ENCODE measurements around the gene NFASC.

The NFASC gene

GRCh38 chr1:204830747-204831146, 39.9 kb upstream of the NFASC start:
- no peaks in the 10 kb centered on the region for H3K36me3 ChIP-seq (replicated peaks; ENCODE audit: insufficient read depth, low read length)
- no peak for TF ChIP-seq CTCF (IDR thresholded peaks at IDR 0.05; ENCODE audit: low read length)
- no peak for TF ChIP-seq EZH2phosphoT487 (IDR thresholded peaks at IDR 0.05; ENCODE audit: low read length)
- TF ChIP-seq EZH2 (optimal IDR thresholded peaks at IDR 0.05; ENCODE audit: low read depth, low read length) = no peak
- 0 out of 2 replicates have a peak, but pooled peaks cover 3% of the 10 kb centered on the region for H3K27me3 ChIP-seq (replicated peaks; ENCODE audit: insufficient read depth, low read length)
- no peaks in the 10 kb centered on the region for H3K9me3 ChIP-seq (replicated peaks; ENCODE audit: insufficient read depth, low read length)
- H3K4me3 ChIP-seq (ENCODE audit: low read length) = no peak overlapping the region
- no peaks in the 10 kb centered on the region for H4K20me1 ChIP-seq (ENCODE audit: insufficient read depth, low read length)
- H2AFZ ChIP-seq (ENCODE audit: low read length) = no peak overlapping the region
- no peaks in the 10 kb centered on the region for H3K4me1 ChIP-seq (ENCODE audit: low read length)
- DNase-seq = no peak
- H3K4me2 ChIP-seq (ENCODE audit: low read depth, low read length) = no peak overlapping the region
- no peaks in the 10 kb centered on the region for H3F3A ChIP-seq (ENCODE audit: insufficient read depth, low read length)
- H3K9me2 ChIP-seq (replicated peaks; ENCODE audit: insufficient read depth, low read length) = no peaks in the 10 kb centered on the region
- H3K27ac ChIP-seq (ENCODE audit: low read length) = no peak overlapping the region
- H3K79me2 ChIP-seq (ENCODE audit: low read length) = no peaks in the 10 kb centered on the region
- H3K9ac ChIP-seq (ENCODE audit: low read length) = no peak overlapping the region

- Histone ChIP-seq H3K79me2 (ENCODE audit: low read length) (no peaks in the 10 kb centered on the region), H3K27me3 (replicated peaks; ENCODE audit: insufficient read depth, low read length) (0 out of 2 replicates have a peak, but pooled peaks cover 3% of the 10 kb centered on the region), H3F3A (ENCODE audit: insufficient read depth, low read length) (no peaks in the 10 kb centered on the region), H3K9me2 (replicated peaks; ENCODE audit: insufficient read depth, low read length) (no peaks in the 10 kb centered on the region), H2AFZ (ENCODE audit: low read length) (no peak overlapping the region), H3K9ac (ENCODE audit: low read length) (no peak overlapping the region), H3K4me1 (ENCODE audit: low read length) (no peaks in the 10 kb centered on the region), H3K27ac (ENCODE audit: low read length) (no peak overlapping the region), H3K4me3 (ENCODE audit: low read length) (no peak overlapping the region), H3K36me3 (replicated peaks; ENCODE audit: insufficient read depth, low read length) (no peaks in the 10 kb centered on the region), H4K20me1 (ENCODE audit: insufficient read depth, low read length) (no peaks in the 10 kb centered on the region), H3K9me3 (replicated peaks; ENCODE audit: insufficient read depth, low read length) (no peaks in the 10 kb centered on the region), H3K4me2 (ENCODE audit: low read depth, low read length) (no peak overlapping the region)
- no peak for DNase-seq
- TF ChIP-seq CTCF (IDR thresholded peaks at IDR 0.05; ENCODE audit: low read length) (no peak), EZH2phosphoT487 (IDR thresholded peaks at IDR 0.05; ENCODE audit: low read length) (no peak), EZH2 (optimal IDR thresholded peaks at IDR 0.05; ENCODE audit: low read depth, low read length) (no peak)
Measured at GRCh38 chr1:204831186-204831585, 39.5 kb upstream of the NFASC start.

- TF ChIP-seq EZH2 (optimal IDR thresholded peaks at IDR 0.05; ENCODE audit: low read depth, low read length) (no peak), EZH2phosphoT487 (IDR thresholded peaks at IDR 0.05; ENCODE audit: low read length) (no peak), CTCF (IDR thresholded peaks at IDR 0.05; ENCODE audit: low read length) (no peak)
- Histone ChIP-seq H3K9me2 (replicated peaks; ENCODE audit: insufficient read depth, low read length) (no peaks in the 10 kb centered on the region), H3K27ac (ENCODE audit: low read length) (no peak overlapping the region), H3K36me3 (replicated peaks; ENCODE audit: insufficient read depth, low read length) (no peaks in the 10 kb centered on the region), H3K9ac (ENCODE audit: low read length) (no peak overlapping the region), H3K9me3 (replicated peaks; ENCODE audit: insufficient read depth, low read length) (no peaks in the 10 kb centered on the region), H3K4me1 (ENCODE audit: low read length) (no peaks in the 10 kb centered on the region), H3K79me2 (ENCODE audit: low read length) (no peaks in the 10 kb centered on the region), H2AFZ (ENCODE audit: low read length) (no peak overlapping the region), H3K4me2 (ENCODE audit: low read depth, low read length) (no peak overlapping the region), H3K4me3 (ENCODE audit: low read length) (no peak overlapping the region), H3F3A (ENCODE audit: insufficient read depth, low read length) (no peaks in the 10 kb centered on the region), H3K27me3 (replicated peaks; ENCODE audit: insufficient read depth, low read length) (no peaks in the 10 kb centered on the region), H4K20me1 (ENCODE audit: insufficient read depth, low read length) (no peaks in the 10 kb centered on the region)
- no peak for DNase-seq
Measured at GRCh38 chr1:204834336-204834735, 36.3 kb upstream of the NFASC start.

All from MM.1S (cell line).